HAP-1 (cell line): ENCODE results near the gene SRRM4.

ENCODE experiments used
- DNase-seq, 2 experiments: peaks; one replicate each; pipeline ENCODE4 v3.0.0-alpha.2; 2016 to 2020; ENCODE audit warnings: low spot score in 2 of 2
- H3K27me3 ChIP-seq: fragments of 250-450 bp; sonication (Bioruptor Pico); 2 replicates; pipeline ENCODE4 v1.5.1; 2020; ENCODE audit warnings: low read depth, mild to moderate bottlenecking, moderate library complexity
- H3K36me3 ChIP-seq: fragments of 250-450 bp; sonication (Bioruptor Pico); replicated peaks from 2 replicates; pipeline ENCODE4 v1.5.1; 2020; ENCODE audit warnings: mild to moderate bottlenecking
- H3K4me1 ChIP-seq: fragments of 250-450 bp; sonication (Bioruptor Pico); 2 replicates; pipeline ENCODE4 v1.5.1; 2020; ENCODE audit warnings: mild to moderate bottlenecking
- H3K4me3 ChIP-seq: fragments of 250-450 bp; sonication (Bioruptor Pico); 2 replicates; pipeline ENCODE4 v1.5.1; 2020; ENCODE audit warnings: mild to moderate bottlenecking, moderate library complexity
- H3K9me3 ChIP-seq: fragments of 250-450 bp; sonication (Bioruptor Pico); 2 replicates; pipeline ENCODE4 v1.5.1; 2020; ENCODE audit warnings: mild to moderate bottlenecking, moderate library complexity
- in situ Hi-C: fragments of 300-500 bp; cut with MboI; formaldehyde crosslinking; loops from 3 replicates; pipeline ENCODE4 v1.14.3; 2020; ENCODE audit warnings: low sequenced_read_pairs, inconsistent platforms, mixed read lengths

Gene SRRM4

DNA sequence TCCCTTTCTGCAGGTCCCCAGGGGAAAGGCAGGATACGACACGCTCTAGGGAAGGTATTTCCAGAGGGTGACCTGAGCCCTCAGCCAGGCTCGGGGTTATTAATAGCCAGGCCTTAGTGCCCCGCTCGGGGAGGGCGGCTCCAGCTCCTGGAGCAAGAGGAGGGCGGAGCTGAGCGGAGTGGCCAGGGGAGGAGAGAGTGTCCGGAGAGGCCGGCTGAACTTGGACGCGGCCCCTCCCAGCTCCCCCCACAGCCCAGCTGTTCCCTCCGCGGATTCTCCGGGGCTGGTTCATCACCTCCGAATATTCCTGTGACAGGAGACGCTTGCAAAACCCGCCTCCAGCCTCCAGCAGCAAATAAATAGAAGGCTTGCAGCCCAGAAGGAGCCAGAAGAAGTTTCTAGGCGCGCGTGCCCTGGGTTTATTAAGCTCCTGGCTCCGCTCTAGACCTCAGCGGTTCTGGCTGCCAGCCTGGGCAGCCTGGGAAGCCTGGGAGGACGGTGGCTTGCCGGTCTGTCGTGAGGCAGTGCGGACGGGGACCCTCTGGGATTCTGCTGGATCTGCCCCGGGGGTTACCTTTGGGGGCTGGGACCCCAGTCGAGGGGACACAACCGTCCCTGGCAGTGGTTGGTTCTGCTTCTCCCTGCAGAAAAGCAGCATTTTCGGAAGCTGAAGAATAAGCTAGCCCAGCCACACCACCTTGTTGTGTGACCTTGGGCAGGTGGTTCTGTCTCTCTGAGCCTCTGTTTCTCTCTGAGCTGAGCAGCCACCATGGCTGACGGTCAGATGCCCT is 197.4 kb downstream of the SRRM4 start, which contains the start of gene HSPB8:
TSS of gene HSPB8 (plus strand) at position 388 of the 791 bp plus-strand sequence. CDS start at position 770, 382 bp downstream.
- H3K27me3 ChIP-seq = peaks cover 5% of the 10 kb centered on the region; the same call in 1 of the 2 replicates
- peak in 1 of 2 experiments; percentile 28 for DNase-seq
- H3K4me1 ChIP-seq = no peaks in the 10 kb centered on the region
- H3K9me3 ChIP-seq = no peaks in the 10 kb centered on the region
- H3K4me3 ChIP-seq = no peak within 1 kb of the TSS
- in situ Hi-C loops = no loop called here
- no peaks in the 10 kb centered on the region for H3K36me3 ChIP-seq

DNA sequence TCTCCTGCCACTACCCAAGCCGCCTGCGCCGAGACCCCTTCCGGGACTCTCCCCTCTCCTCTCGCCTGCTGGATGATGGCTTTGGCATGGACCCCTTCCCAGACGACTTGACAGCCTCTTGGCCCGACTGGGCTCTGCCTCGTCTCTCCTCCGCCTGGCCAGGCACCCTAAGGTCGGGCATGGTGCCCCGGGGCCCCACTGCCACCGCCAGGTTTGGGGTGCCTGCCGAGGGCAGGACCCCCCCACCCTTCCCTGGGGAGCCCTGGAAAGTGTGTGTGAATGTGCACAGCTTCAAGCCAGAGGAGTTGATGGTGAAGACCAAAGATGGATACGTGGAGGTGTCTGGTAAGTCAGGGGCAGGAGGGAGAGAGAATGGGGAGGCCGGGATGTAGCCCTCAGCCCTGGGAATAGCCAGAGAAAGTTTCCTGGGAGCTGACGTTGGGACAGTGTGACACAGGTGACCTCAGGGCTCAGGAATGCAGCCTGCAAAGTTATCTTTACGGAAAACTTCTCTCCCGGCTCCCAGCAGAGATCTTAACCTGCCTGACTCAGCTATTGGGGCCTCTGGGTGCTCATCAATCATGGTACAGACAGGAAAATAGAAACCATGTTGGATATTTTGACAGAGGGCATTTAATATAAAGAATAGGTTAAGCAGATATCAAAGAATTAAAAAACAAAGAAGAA is 198.1 kb downstream of the SRRM4 start:
- Histone ChIP-seq H3K4me3 (no peak overlapping the region), H3K9me3 (no peaks in the 10 kb centered on the region), H3K27me3 (peaks cover 5% of the 10 kb centered on the region; the same call in 1 of the 2 replicates), H3K36me3 (no peaks in the 10 kb centered on the region), H3K4me1 (no peaks in the 10 kb centered on the region)
- in situ Hi-C loops = no loop called here
- DNase-seq = no peak

DNA sequence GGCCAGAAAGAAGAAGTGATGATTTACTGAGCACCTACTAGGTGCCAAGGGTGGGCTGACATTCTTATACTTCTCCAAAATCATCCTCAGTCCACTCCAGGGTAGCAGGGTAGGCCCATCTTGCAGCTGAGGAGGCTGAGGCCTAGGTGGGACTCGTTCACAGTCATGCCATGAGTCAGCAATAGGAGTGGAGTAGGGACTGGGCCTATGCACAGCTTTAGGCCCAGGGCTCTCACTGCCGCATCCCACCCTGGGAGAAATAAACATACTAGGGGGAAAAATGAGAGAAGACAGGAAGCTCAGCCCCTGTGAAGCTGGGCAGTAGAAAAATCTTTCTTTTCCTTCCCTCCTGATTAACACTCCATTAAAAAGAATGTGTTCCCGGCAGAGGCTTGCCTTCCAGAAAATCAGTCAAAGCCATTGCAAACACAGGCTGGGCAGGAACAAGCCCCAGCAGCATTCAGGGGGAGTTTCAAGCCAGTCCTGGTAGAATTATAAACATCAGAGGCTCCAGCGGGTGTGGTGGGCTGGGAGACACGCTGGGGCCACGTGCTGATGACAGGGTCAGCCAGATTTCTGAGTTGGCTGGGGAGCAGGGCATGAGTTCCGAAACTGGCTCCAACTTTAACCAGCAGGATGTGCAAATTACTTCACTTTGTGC is 199.2 kb downstream of the SRRM4 start:
- Histone ChIP-seq H3K27me3 (peaks cover 5% of the 10 kb centered on the region; the same call in 1 of the 2 replicates), H3K36me3 (no peaks in the 10 kb centered on the region), H3K9me3 (no peaks in the 10 kb centered on the region), H3K4me1 (no peaks in the 10 kb centered on the region), H3K4me3 (no peak overlapping the region)
- DNase-seq = no peak
- in situ Hi-C loops = no loop called here

DNA sequence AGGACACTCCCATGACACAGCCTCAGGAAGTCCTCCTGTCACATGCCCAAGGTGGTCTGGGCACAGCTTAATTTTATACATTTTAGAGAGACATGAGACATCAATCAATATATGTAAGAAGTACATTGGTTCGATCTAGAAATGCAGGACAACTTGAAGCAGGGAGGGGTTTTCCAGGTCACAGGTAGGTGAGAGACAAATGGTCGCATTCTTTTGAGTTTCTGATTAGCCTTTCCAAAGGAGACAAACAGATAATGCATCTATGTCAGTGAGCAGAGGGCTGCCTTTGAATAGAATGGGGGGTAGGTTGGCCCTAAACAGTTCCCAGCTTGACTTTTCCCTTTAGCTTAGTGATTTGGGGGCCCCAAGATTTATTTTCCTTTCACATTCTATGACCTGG is 199.9 kb downstream of the SRRM4 start:
- 0 out of 2 replicates have a peak, but pooled peaks cover 5% of the 10 kb centered on the region for H3K27me3 ChIP-seq
- no peaks in the 10 kb centered on the region for H3K4me1 ChIP-seq
- in situ Hi-C loops = no loop called here
- DNase-seq = no peak
- no peak overlapping the region for H3K4me3 ChIP-seq
- no peaks in the 10 kb centered on the region for H3K36me3 ChIP-seq
- no peaks in the 10 kb centered on the region for H3K9me3 ChIP-seq

DNA sequence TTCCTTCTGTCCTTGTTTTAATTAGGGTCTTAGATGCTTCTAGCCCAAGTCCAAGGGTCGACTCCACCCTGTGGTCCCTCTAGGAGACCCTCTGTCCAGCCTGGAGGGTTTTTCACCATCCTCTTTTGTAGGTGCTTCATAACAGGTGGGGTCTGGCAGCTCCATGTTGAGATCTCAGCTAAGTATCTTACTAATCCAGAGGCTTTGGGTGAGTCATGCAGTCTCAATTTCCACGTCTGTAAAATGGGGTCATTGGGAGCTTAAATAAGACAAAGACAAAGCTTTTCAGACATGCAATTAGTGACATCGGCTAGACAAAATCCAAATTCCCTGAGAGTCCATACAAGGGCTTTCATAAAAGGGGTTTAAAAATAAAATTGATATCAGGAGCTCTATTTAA is 200.6 kb downstream of the SRRM4 start:
- in situ Hi-C loops = no loop called here
- no peak overlapping the region for H3K4me3 ChIP-seq

DNA sequence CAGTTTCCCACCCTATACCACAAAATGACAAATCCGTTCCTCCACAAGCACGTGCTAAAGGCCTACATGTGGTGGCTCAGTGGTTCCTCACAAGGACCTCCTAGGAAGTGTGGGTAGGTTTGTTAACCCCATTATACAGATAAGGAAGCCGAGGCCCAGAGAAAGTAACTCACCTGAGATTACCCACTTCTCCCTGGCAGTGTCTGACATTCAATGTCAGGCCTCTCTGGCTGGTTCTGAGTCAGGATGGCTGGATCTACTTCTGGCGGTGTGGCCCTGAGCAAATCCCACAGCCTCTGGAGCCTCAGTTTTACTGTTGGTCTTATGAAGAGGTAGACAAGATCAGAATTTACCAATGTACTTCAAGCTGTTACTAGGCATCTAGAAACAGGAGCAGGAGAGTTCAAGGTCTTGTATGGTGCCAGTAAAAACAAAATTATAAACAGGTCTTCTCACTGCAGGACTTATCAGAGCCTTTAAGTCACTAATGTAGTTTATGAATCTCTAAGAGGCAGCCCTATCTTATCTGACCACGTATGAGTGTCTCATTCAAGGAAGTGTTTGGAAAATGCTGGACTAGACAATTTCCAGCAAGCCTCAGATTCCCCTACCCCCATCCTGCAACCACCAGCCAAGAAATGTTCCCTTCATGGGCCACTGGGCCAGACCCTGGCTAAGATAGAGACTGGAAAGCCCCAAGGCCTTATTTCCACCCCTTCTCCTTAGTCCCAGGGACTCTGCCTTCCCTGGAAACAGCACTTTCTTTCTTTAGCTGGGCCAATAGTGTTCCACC is 201.6 kb downstream of the SRRM4 start:
- Histone ChIP-seq H3K4me1 (no peaks in the 10 kb centered on the region), H3K4me3 (no peak overlapping the region), H3K27me3 (0 out of 2 replicates have a peak, but pooled peaks cover 3% of the 10 kb centered on the region), H3K9me3 (no peaks in the 10 kb centered on the region), H3K36me3 (no peaks in the 10 kb centered on the region)
- DNase-seq = no peak
- in situ Hi-C loops = no loop called here

More for the DNA sequence above, 200.6 kb downstream of the SRRM4 start:
- H3K9me3 ChIP-seq = no peaks in the 10 kb centered on the region
- H3K27me3 ChIP-seq = 0 out of 2 replicates have a peak, but pooled peaks cover 3% of the 10 kb centered on the region
- H3K36me3 ChIP-seq = no peaks in the 10 kb centered on the region
- H3K4me1 ChIP-seq = no peaks in the 10 kb centered on the region
- DNase-seq = no peak

DNA sequence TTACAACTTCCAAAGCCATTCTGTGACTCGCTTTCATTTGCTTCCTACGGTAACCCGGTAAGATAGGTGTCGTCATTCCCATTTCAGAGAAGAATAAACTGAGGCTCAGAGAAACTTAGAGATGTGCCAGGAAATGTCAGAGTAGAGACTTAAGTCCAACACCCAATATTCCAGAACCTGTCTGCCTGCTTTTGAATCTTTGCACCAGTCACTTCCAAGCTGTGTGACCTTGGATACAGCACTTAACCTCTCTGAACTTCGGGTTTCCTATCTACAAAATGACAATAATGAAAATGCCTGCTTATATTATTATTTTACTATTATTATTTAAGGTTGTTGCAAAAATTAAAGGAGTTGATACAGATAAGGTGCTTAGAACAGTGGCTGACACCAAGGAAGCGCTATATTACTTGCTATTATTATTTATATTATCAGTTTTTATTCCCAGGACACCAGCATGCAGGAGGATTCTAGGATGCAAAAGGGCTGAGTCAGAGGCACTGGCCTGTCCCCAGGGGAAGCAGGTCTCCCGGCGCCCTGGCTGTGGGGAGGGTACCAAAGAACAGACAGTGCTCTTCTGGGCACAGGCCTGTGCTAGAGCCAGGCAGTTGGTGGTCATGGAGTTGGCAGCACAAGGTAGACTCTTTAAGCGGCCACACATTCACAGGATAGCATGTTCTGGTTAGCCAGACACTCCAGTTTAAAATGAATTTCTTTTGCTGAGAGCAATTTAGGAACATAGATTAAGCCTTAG is 202.8 kb downstream of the SRRM4 start:
- H3K27me3 ChIP-seq = 0 out of 2 replicates have a peak, but pooled peaks cover under 1% of the 10 kb centered on the region
- H3K36me3 ChIP-seq = no peaks in the 10 kb centered on the region
- no peak overlapping the region for H3K4me3 ChIP-seq
- in situ Hi-C loops = no loop called here
- no peaks in the 10 kb centered on the region for H3K4me1 ChIP-seq
- DNase-seq = no peak
- no peaks in the 10 kb centered on the region for H3K9me3 ChIP-seq

DNA sequence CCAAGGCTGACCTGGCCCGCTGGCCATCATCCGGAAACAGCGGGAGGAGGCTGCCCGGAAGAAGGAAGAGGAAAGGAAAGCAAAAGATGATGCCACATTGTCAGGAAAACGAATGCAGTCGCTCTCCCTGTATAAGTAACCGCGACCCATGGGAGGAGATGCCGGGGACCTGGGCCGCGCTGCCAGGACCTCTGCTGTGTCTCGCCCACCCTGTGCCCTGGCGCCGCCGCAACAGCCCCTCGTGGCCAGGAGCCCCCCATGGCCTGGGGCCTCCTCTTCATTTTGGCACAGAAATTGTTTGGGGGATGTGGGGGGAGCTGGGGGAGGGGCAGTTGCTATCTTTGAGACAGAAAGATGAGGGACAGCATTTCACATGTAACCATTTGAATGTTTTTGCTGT is 213.9 kb downstream of the SRRM4 start:
- H3K4me1 ChIP-seq = no peaks in the 10 kb centered on the region
- no peaks in the 10 kb centered on the region for H3K27me3 ChIP-seq
- H3K36me3 ChIP-seq = no peaks in the 10 kb centered on the region
- H3K4me3 ChIP-seq = no peak overlapping the region
- no peaks in the 10 kb centered on the region for H3K9me3 ChIP-seq
- in situ Hi-C loops = no loop called here
- DNase-seq = no peak

DNA sequence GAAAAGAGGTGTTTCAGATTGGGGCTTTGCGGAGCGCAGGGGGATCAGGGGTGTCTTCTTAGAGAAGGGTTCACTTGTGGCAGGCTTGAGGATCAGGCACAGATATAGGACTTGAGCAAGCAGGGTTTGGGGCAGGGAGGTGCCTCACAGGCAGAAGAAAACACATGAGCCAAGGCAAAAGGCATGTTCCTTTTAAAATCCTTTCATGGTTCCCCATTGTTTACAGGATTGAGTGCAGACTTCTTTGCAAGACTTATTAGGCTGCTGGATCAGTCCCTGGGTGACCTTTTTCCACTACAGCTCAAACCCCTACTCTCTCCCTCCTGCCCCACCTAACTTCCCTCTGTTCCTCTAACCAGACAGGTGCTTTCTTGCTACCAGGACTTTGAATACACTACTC is 217.1 kb downstream of the SRRM4 start:
- in situ Hi-C loops = no loop called here
- H3K36me3 ChIP-seq = no peaks in the 10 kb centered on the region
- no peak overlapping the region for H3K4me3 ChIP-seq
- no peak for DNase-seq
- H3K9me3 ChIP-seq = no peaks in the 10 kb centered on the region
- no peaks in the 10 kb centered on the region for H3K27me3 ChIP-seq
- H3K4me1 ChIP-seq = no peaks in the 10 kb centered on the region

DNA sequence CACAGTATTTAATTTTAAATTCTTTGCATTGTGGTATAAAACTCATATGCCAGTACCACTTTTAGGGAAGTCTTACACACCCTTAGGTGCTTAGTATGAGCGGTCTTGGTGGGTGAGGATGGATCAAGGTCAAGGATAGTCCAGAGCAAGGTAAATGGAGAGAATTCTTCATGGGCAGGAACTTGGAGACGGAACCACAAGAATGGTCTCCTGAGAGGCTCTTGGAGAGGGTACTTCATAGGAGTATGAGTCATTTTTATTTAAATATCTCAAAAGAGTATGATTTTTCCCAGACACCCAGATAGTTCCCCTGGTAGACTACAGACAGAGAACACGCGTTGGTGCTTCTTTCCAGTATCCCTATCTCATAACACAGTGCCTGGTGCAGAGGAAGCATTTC is 219.3 kb downstream of the SRRM4 start:
- Histone ChIP-seq H3K4me3 (no peak overlapping the region), H3K36me3 (no peaks in the 10 kb centered on the region), H3K4me1 (no peaks in the 10 kb centered on the region), H3K27me3 (no peaks in the 10 kb centered on the region), H3K9me3 (no peaks in the 10 kb centered on the region)
- no peak for DNase-seq
- in situ Hi-C loops = no loop called here

DNA sequence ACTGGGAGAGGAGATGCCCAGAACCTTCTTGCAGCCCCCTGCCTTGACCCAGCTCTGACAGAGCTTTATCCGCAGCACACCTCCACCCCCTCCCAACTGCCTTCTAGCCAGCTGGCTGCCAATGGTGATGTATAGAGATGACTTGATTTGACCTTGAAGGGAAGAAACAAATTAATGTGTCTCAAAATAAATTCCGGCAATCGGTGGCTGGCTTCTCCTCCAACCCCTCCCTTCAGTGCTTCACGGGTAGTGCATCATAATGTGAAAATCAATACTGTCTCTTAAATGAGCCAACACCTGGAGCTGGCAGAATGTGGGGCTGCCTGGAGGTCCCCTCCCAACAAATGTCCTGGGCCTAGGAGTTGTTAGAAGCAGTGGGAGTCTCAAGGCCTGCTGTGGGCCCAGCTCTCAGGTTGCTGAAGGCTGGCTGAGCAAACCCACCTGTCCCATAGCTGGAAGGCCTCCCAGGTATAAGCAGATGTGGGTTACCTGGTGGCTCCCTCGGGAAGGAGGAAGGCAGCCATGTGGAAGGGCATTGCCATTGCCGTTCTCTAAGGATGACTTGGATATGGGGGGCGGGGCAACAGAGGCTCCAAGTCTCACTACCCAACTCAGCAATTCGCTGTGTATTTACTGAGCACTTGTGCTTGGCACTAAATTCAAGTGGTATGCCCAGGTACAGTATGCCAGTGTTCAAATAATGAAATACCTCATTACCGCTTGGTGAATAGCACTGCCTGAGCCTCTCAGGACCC is 220.6 kb downstream of the SRRM4 start:
- no peak for DNase-seq
- no peaks in the 10 kb centered on the region for H3K9me3 ChIP-seq
- no peaks in the 10 kb centered on the region for H3K27me3 ChIP-seq
- no peaks in the 10 kb centered on the region for H3K4me1 ChIP-seq
- H3K36me3 ChIP-seq = no peaks in the 10 kb centered on the region
- in situ Hi-C loops = no loop called here
- H3K4me3 ChIP-seq = no peak overlapping the region

DNA sequence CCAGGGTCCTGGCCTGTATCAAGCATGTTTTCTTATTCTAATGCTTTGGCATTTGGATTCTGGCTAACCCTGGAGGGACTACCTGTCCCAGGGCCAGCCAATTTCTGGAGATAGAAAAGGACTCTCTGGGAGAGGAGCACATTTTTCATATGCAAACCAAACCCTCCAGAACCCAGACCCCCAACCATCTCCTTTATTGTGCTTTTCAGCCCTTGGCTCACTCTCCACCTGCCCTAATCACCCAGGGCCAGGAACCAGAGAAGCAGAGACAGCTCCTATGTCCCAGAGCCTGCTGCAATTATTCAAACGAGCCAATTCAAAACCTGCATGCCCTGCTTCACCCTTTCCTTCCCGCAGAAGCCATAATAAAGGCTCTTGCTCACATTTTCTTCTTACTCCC is 221.2 kb downstream of the SRRM4 start:
- H3K27me3 ChIP-seq = no peaks in the 10 kb centered on the region
- H3K36me3 ChIP-seq = no peaks in the 10 kb centered on the region
- DNase-seq = no peak
- no peaks in the 10 kb centered on the region for H3K9me3 ChIP-seq
- no peaks in the 10 kb centered on the region for H3K4me1 ChIP-seq
- in situ Hi-C loops = no loop called here
- no peak overlapping the region for H3K4me3 ChIP-seq
